DND-41 (cell line): ENCODE results near the gene RNF13.

Experiments
- EZH2 ChIP-seq: IDR thresholded peaks from 3 replicates; pipeline ENCODE4 v1.6.1; 2012; ENCODE audit warnings: borderline replicate concordance, low read depth, mild to moderate bottlenecking, moderate library complexity, low read length, inconsistent platforms; ENCODE audit not compliant: severe bottlenecking
- TF ChIP-seq, protein P1 (sequence below): IDR thresholded peaks from 2 replicates; pipeline ENCODE4 v1.5.1; 2012; ENCODE audit warnings: borderline replicate concordance, low read length, moderate library complexity, mild to moderate bottlenecking; ENCODE audit not compliant: poor library complexity, severe bottlenecking; ENCODE audit errors: extremely low read depth

DNA sequence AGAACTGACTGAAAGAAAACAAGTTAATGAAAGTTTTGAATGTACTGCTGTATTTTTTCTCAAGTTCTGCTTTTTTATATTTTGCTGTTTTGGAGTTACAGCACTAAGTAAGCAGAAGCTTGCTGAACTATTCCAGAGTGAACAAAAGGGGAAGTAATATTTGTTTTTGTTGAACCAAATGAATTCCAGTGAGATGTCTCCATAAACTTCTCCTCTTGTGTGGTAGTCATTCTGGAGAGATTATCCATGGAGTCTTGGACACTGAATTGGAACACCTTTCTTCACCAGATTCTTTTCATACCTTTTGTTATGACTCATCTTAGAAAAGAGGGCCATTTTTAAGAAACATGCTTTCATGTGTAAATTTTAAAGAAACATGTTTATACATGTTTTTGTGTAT, 29.4 kb upstream of the RNF13 start:
- TF ChIP-seq, protein P1, sequence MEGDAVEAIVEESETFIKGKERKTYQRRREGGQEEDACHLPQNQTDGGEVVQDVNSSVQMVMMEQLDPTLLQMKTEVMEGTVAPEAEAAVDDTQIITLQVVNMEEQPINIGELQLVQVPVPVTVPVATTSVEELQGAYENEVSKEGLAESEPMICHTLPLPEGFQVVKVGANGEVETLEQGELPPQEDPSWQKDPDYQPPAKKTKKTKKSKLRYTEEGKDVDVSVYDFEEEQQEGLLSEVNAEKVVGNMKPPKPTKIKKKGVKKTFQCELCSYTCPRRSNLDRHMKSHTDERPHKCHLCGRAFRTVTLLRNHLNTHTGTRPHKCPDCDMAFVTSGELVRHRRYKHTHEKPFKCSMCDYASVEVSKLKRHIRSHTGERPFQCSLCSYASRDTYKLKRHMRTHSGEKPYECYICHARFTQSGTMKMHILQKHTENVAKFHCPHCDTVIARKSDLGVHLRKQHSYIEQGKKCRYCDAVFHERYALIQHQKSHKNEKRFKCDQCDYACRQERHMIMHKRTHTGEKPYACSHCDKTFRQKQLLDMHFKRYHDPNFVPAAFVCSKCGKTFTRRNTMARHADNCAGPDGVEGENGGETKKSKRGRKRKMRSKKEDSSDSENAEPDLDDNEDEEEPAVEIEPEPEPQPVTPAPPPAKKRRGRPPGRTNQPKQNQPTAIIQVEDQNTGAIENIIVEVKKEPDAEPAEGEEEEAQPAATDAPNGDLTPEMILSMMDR, result no peak
- TF ChIP-seq EZH2, result no peak
